SK-N-SH (cell line): Measurements from ENCODE around the gene C4BPB. TPM values are rescaled to one million over a fixed set of nuclear protein-coding genes. Genes with fewer than 3 reads are reported as not detected.

Experiments used
- CTCF ChIA-PET: fragments of 300-600, 350-600 bp; formaldehyde crosslinking; extraction: SDS; loops from one replicate; lab custom pipeline; 2021; lab: Yijun Ruan, JAX
- POLR2A ChIA-PET: fragments of 350-600 bp; sonication (Branson Sonifier 250); formaldehyde crosslinking; extraction: SDS; loops from one replicate; lab custom pipeline; 2020; ENCODE audit warnings: antibody characterized with exemption, inconsistent platforms; lab: Yijun Ruan, JAX
- DNase-seq: peaks from one replicate; pipeline ENCODE4 v3.0.0; 2012
- H2AFZ ChIP-seq: fragments of 200-600 bp; sonication (generic); 2 replicates; pipeline ENCODE4 v1.8.1; 2016; ENCODE audit warnings: antibody characterized with exemption, mild to moderate bottlenecking, low read depth
- H3F3A ChIP-seq: fragments of 200-600 bp; sonication (generic); replicated peaks from 2 replicates; pipeline ENCODE3; 2016; ENCODE audit warnings: antibody characterized with exemption, mild to moderate bottlenecking; ENCODE audit not compliant: insufficient read depth
- H3K27ac ChIP-seq, 2 experiments: fragments of 200-500 bp in 1 of 2; fragments of 200-600 bp in 1 of 2; sonication (Bioruptor generic) in 1 of 2; sonication (generic), shearing (Covaris generic) in 1 of 2; 2 replicates each; pipeline versions ENCODE4 v1.5.1 to v1.6.1; 2014 to 2016; ENCODE audit warnings: low read depth in 2 of 2, inconsistent platforms in 1 of 2, low read length in 1 of 2, mild to moderate bottlenecking in 1 of 2, mixed read lengths in 1 of 2
- H3K27me3 ChIP-seq: fragments of 200-600 bp; sonication (generic), shearing (Covaris generic); 2 replicates; pipeline ENCODE4 v1.6.1; 2016; ENCODE audit warnings: mixed run types; ENCODE audit not compliant: insufficient read depth
- H3K36me3 ChIP-seq, 2 experiments: fragments of 200-500 bp in 1 of 2; fragments of 200-600 bp in 1 of 2; sonication (Bioruptor generic) in 1 of 2; sonication (generic) in 1 of 2; replicated peaks in 1 of 2; 2 replicates each; pipeline versions ENCODE3 to v1.5.1; 2014 to 2016; ENCODE audit warnings: low read length in 1 of 2, mild to moderate bottlenecking in 1 of 2; ENCODE audit not compliant: insufficient read depth in 2 of 2, control insufficient read depth in 1 of 2
- H3K4me1 ChIP-seq, 2 experiments: fragments of 200-500 bp in 1 of 2; fragments of 200-600 bp in 1 of 2; sonication (Bioruptor generic) in 1 of 2; sonication (generic), shearing (Covaris generic) in 1 of 2; 2 replicates each; pipeline versions ENCODE4 v1.5.1 to v1.6.1; 2014 to 2016; ENCODE audit warnings: low read depth in 1 of 2, low read length in 1 of 2, mixed run types in 1 of 2; ENCODE audit not compliant: insufficient read depth in 2 of 2, control insufficient read depth in 1 of 2
- H3K4me2 ChIP-seq: fragments of 200-600 bp; sonication (generic), shearing (Covaris generic); 2 replicates; pipeline ENCODE4 v1.6.1; 2017; ENCODE audit warnings: mixed run types
- H3K4me3 ChIP-seq, 2 experiments: fragments of 200-500 bp in 1 of 2; fragments of 200-600 bp in 1 of 2; sonication (Bioruptor generic) in 1 of 2; sonication (generic), shearing (Covaris generic) in 1 of 2; 2 replicates each; pipeline versions ENCODE4 v1.5.1 to v1.8.1; 2014 to 2016; ENCODE audit warnings: low read depth in 2 of 2, inconsistent platforms in 1 of 2, low read length in 1 of 2, mild to moderate bottlenecking in 1 of 2, mixed read lengths in 1 of 2, moderate library complexity in 1 of 2
- H3K79me2 ChIP-seq: fragments of 200-600 bp; sonication (generic); 2 replicates; pipeline ENCODE4 v1.8.1; 2017; ENCODE audit warnings: mild to moderate bottlenecking; ENCODE audit not compliant: insufficient read depth
- H3K9ac ChIP-seq: fragments of 200-600 bp; sonication (generic); 2 replicates; pipeline ENCODE4 v1.6.1; 2017; ENCODE audit warnings: mixed run types
- H3K9me2 ChIP-seq: fragments of 200-600 bp; sonication (generic); 2 replicates; pipeline ENCODE4 v1.6.1; 2017; ENCODE audit warnings: mixed run types
- H3K9me3 ChIP-seq: fragments of 200-600 bp; sonication (generic); 2 replicates; pipeline ENCODE4 v1.6.1; 2017; ENCODE audit warnings: mixed run types, mild to moderate bottlenecking, moderate library complexity
- H4K20me1 ChIP-seq: fragments of 200-600 bp; sonication (generic); 2 replicates; pipeline ENCODE4 v1.6.1; 2017; ENCODE audit warnings: mild to moderate bottlenecking, mixed run types; ENCODE audit not compliant: insufficient read depth
- CHD2 ChIP-seq: fragments of 150-350 bp; IDR thresholded peaks from 2 replicates; pipeline ENCODE4 v1.6.1; 2018; ENCODE audit warnings: low read length; ENCODE audit not compliant: partially characterized antibody
- EP300 ChIP-seq, 2 experiments: IDR thresholded peaks; 2 replicates each; pipeline versions ENCODE4 v1.4.0 to v1.6.1; 2012; ENCODE audit warnings: borderline replicate concordance in 1 of 2, low read depth in 1 of 2, low read length in 1 of 2
- FOSL2 ChIP-seq: IDR thresholded peaks from 2 replicates; pipeline ENCODE4 v1.4.0; 2012; ENCODE audit warnings: low read depth, mild to moderate bottlenecking, moderate library complexity, borderline replicate concordance
- IRF3 ChIP-seq: fragments of 150-350 bp; IDR thresholded peaks from 2 replicates; pipeline ENCODE4 v1.6.1; 2016; ENCODE audit warnings: mild to moderate bottlenecking, low read depth, low read length
- NRF1 ChIP-seq: IDR thresholded peaks from 2 replicates; pipeline ENCODE4 v1.6.1; 2012; ENCODE audit warnings: low read depth, mild to moderate bottlenecking, low read length
- RAD21 ChIP-seq: IDR thresholded peaks from 2 replicates; pipeline ENCODE4 v1.6.1; 2012; ENCODE audit warnings: mild to moderate bottlenecking, low read length
- RCOR1 ChIP-seq: fragments of 150-350 bp; IDR thresholded peaks from 2 replicates; pipeline ENCODE4 v1.6.1; 2017; ENCODE audit warnings: antibody characterized with exemption, low read length
- RFX5 ChIP-seq: IDR thresholded peaks from 2 replicates; pipeline ENCODE4 v1.6.1; 2012; ENCODE audit warnings: mild to moderate bottlenecking, improper control_type of control experiment, low read length
- RXRA ChIP-seq: IDR thresholded peaks from 2 replicates; pipeline ENCODE4 v1.4.0; 2012; ENCODE audit warnings: low read depth, mild to moderate bottlenecking, borderline replicate concordance
- SIN3A ChIP-seq: IDR thresholded peaks from 2 replicates; pipeline ENCODE4 v1.6.1; 2012; ENCODE audit warnings: low read depth, mild to moderate bottlenecking, low read length, moderate library complexity, borderline replicate concordance
- SMC3 ChIP-seq: IDR thresholded peaks from 2 replicates; pipeline ENCODE4 v1.6.1; 2012; ENCODE audit warnings: low read depth, low read length, improper control_type of control experiment
- TAF1 ChIP-seq: IDR thresholded peaks from 2 replicates; pipeline ENCODE4 v1.6.1; 2012; ENCODE audit warnings: low read depth, mild to moderate bottlenecking, low read length, moderate library complexity, borderline replicate concordance
- TEAD4 ChIP-seq: IDR thresholded peaks from 2 replicates; pipeline ENCODE4 v1.4.0; 2012; ENCODE audit warnings: mild to moderate bottlenecking, borderline replicate concordance; ENCODE audit not compliant: insufficient read depth
- WGBS: methylation state at CpG from one replicate; pipeline ENCODE4 v1.1.6; 2017; ENCODE audit warnings: low lambda C conversion rate; 5-methylcytosine and 5-hydroxymethylcytosine counted together
- polyA plus RNA-seq, 3 experiments: library from polyadenylated mRNA; depleted of rRNA; stranded (reverse); fragments of >200 nt; gene quantifications; 2 replicates each; pipeline ENCODE4 v1.2.3, GENCODE V29; 2012

Gene C4BPB
- polyA plus RNA-seq, 1 of the 3 experiments (the other 2 are of a cell fraction) = not detected

- Histone ChIP-seq H2AFZ (no peak overlapping the region), H3K9ac (no peak overlapping the region), H3K9me3 (no peaks in the 10 kb centered on the region), H3K4me3 (no peak overlapping the region), H3K27ac (no peak overlapping the region), H3F3A (no peaks in the 10 kb centered on the region), H3K4me1 (no peaks in the 10 kb centered on the region), H3K4me2 (no peak overlapping the region), H3K9me2 (no peaks in the 10 kb centered on the region), H3K36me3 (no peaks in the 10 kb centered on the region), H3K27me3 (no peaks in the 10 kb centered on the region), H4K20me1 (no peaks in the 10 kb centered on the region), H3K79me2 (no peaks in the 10 kb centered on the region)
- no peak for DNase-seq
- ChIA-PET CTCF (no interaction called here), POLR2A (no interaction called here)
- TF ChIP-seq IRF3 = no peak
- no peak for TF ChIP-seq TAF1
- TF ChIP-seq FOSL2 = no peak
- no peak for TF ChIP-seq SMC3
- no peak for TF ChIP-seq TEAD4
- no peak for TF ChIP-seq CHD2
- no peak for TF ChIP-seq RFX5
- no peak for TF ChIP-seq SIN3A
- TF ChIP-seq EP300 (IDR thresholded peaks at IDR 0.05; ENCODE audit: borderline replicate concordance in 1 of 2, low read depth in 1 of 2, low read length in 1 of 2) = no peak
- TF ChIP-seq RAD21 = no peak
- WGBS = 9% methylated on average over 3 of the region's 3 CpGs
These were observed 35.7 kb downstream of the C4BPB start for GRCh38 chr1:207124389-207124788.

- Histone ChIP-seq H3K4me3 (no peak overlapping the region), H3K9ac (no peak overlapping the region), H2AFZ (no peak overlapping the region), H3K9me2 (no peaks in the 10 kb centered on the region), H4K20me1 (no peaks in the 10 kb centered on the region), H3K79me2 (no peaks in the 10 kb centered on the region), H3K27me3 (no peaks in the 10 kb centered on the region), H3F3A (no peaks in the 10 kb centered on the region), H3K27ac (no peak overlapping the region), H3K9me3 (no peaks in the 10 kb centered on the region)
- CTCF ChIA-PET = interaction anchor here (0.9 kb wide), 1 partner anchor 259 kb away, joined by 3 read pairs; no protein-coding TSS in a partner anchor
- no peak for DNase-seq
- POLR2A ChIA-PET = no interaction called here
- TF ChIP-seq CHD2 = no peak
- no peak for TF ChIP-seq RCOR1
- no peak for TF ChIP-seq RXRA
- TF ChIP-seq TEAD4 = no peak
- no peak for TF ChIP-seq SIN3A
- TF ChIP-seq NRF1 = no peak
- no peak for TF ChIP-seq IRF3
- TF ChIP-seq, all 33 proteins: peak for 0
- Histone ChIP-seq H3K4me1 (no peaks in the 10 kb centered on the region), H3K36me3 (no peaks in the 10 kb centered on the region), H3K4me2 (no peak overlapping the region)
These were observed 39.8 kb downstream of the C4BPB start for GRCh38 chr1:207128336-207128921.
